Type B pancreatic cell (in vitro differentiated cells): ENCODE results near the gene LYVE1. TPM values are rescaled to one million over a fixed set of nuclear protein-coding genes. Genes with fewer than 3 reads are reported as not detected.

Experiments
- DNase-seq: peaks from one replicate; pipeline ENCODE4 v3.0.0; 2021; ENCODE audit warnings: mixed read lengths; ENCODE audit not compliant: unreplicated experiment; ENCODE audit errors: extremely low spot score
- H3K27ac Mint-ChIP-seq: 2 replicates; pipeline ENCODE4 v1.8.0; 2021; ENCODE audit warnings: mild to moderate bottlenecking, mixed read lengths
- H3K27me3 Mint-ChIP-seq: 2 replicates; pipeline ENCODE4 v1.8.0; 2021; ENCODE audit warnings: mixed read lengths
- H3K36me3 Mint-ChIP-seq: 2 replicates; pipeline ENCODE4 v1.8.0; 2021; ENCODE audit warnings: mixed read lengths
- H3K4me1 Mint-ChIP-seq: one replicate; pipeline ENCODE4 v1.8.0; 2021; ENCODE audit warnings: mixed read lengths; ENCODE audit not compliant: unreplicated experiment
- H3K4me3 Mint-ChIP-seq: 2 replicates; pipeline ENCODE4 v1.8.0; 2021; ENCODE audit warnings: mild to moderate bottlenecking, mixed read lengths
- H3K9me3 Mint-ChIP-seq: 2 replicates; pipeline ENCODE4 v1.8.0; 2021; ENCODE audit warnings: mixed read lengths
- total RNA-seq: library from RNA; stranded (reverse); gene quantifications from 2 replicates; pipeline ENCODE4 v1.2.1, GENCODE V29; 2021; ENCODE audit warnings: low replicate concordance
- TF ChIP-seq, protein P1 (sequence below): fragments of 200-600 bp; sonication (generic); conservative IDR thresholded peaks from 2 replicates; pipeline ENCODE4 v1.5.0; 2021; ENCODE audit warnings: antibody characterized with exemption, mild to moderate bottlenecking

LYVE1 gene
- total RNA-seq, 1 donor from 2014 or later: not detected

DNA sequence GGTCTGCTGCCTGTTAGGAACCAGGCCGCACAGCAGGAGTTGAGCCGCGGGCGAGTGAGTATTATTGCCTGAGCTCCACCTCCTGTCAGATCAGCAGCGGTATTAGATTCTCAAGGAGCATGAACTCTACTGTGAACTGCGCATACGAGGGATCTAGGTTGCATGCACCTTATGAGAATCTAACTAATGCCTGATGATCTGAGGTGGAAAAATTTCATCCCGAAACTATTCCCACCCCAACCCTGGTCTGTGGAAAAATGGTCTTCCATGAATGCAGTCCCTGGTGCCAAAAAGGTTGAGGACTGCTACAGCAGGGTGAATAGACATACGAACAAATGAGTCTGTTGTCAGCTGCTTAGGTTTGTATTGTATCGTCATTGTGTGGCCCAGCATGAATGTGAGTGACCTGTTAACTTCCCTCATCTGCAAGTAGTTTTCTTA, 57.3 kb downstream of the LYVE1 start:
- Mint-ChIP-seq H3K27ac (no peak overlapping the region), H3K4me1 (peaks cover 6% of the 10 kb centered on the region), H3K36me3 (peaks cover 11% of the 10 kb centered on the region), H3K27me3 (no peaks in the 10 kb centered on the region), H3K4me3 (no peak overlapping the region), H3K9me3 (no peaks in the 10 kb centered on the region)
- DNase-seq: no peak
- TF ChIP-seq, protein P1, sequence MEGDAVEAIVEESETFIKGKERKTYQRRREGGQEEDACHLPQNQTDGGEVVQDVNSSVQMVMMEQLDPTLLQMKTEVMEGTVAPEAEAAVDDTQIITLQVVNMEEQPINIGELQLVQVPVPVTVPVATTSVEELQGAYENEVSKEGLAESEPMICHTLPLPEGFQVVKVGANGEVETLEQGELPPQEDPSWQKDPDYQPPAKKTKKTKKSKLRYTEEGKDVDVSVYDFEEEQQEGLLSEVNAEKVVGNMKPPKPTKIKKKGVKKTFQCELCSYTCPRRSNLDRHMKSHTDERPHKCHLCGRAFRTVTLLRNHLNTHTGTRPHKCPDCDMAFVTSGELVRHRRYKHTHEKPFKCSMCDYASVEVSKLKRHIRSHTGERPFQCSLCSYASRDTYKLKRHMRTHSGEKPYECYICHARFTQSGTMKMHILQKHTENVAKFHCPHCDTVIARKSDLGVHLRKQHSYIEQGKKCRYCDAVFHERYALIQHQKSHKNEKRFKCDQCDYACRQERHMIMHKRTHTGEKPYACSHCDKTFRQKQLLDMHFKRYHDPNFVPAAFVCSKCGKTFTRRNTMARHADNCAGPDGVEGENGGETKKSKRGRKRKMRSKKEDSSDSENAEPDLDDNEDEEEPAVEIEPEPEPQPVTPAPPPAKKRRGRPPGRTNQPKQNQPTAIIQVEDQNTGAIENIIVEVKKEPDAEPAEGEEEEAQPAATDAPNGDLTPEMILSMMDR: no peak

Other genes starting within 250 kb of the LYVE1 start
- gene AMPD3, start 113.4 kb downstream of the LYVE1 start, total RNA-seq: 7.0 and 9.0 TPM in 2 replicates
- gene RNF141, start 27.5 kb downstream of the LYVE1 start, total RNA-seq: 43.2 and 86.4 TPM in 2 replicates
- gene IRAG1, start 125.1 kb upstream of the LYVE1 start, total RNA-seq: 1.5 and 5.1 TPM in 2 replicates
- 35.6 and 44.0 TPM in 2 replicates for gene CTR9, start 182.6 kb upstream of the LYVE1 start, total RNA-seq
- gene EIF4G2, start 240.3 kb upstream of the LYVE1 start, total RNA-seq: 1,043 and 1,092 TPM in 2 replicates